Measurements from ENCODE around the gene ZNF584. TPM values are rescaled to one million over a fixed set of nuclear protein-coding genes. Genes with fewer than 3 reads are reported as not detected.
A peak's percentile ranks its signal among the peaks of the same experiment; 100 is the strongest.
"Not testable (repeated sequence)": the region's sequence is repeated elsewhere in the genome, so short reads cannot be mapped to it uniquely, and the experiment has no call there.

The ZNF584 gene
- polyA plus RNA-seq (ENCODE audit: insufficient read length in 10 of 10) = 1 to 10 TPM; 4.5 to 7.6 (median 5.7) TPM
- long read RNA-seq, donor 1, partial matches to known transcripts = 0 of 4 reads
- long read RNA-seq, donor 1, other reads (novel, unspliced or antisense) = 0 of 4 reads
- long read RNA-seq, donor 2, transcript ZNF584-208 (1 exons, 2,709 nt) = major isoform, 5 of 5 reads
- long read RNA-seq, donor 2, partial matches to known transcripts = 0 of 5 reads
- long read RNA-seq, donor 2, other reads (novel, unspliced or antisense) = 0 of 5 reads
- long read RNA-seq, donor 3, partial matches to known transcripts = 0 of 1 reads
- long read RNA-seq, donor 3, other reads (novel, unspliced or antisense) = 0 of 1 reads
- long read RNA-seq, donor 4, partial matches to known transcripts = 0 of 4 reads
- long read RNA-seq, donor 4, other reads (novel, unspliced or antisense) = 0 of 4 reads
- long read RNA-seq, donor 5, partial matches to known transcripts = 0 of 4 reads
- long read RNA-seq, donor 5, other reads (novel, unspliced or antisense) = 0 of 4 reads
- long read RNA-seq, donor 6, partial matches to known transcripts = 0 of 3 reads
- long read RNA-seq, donor 6, other reads (novel, unspliced or antisense) = 0 of 3 reads
- long read RNA-seq, donor 7, transcript ZNF584-208 (1 exons, 2,709 nt) = major isoform, 6 of 6 reads
- long read RNA-seq, donor 7, partial matches to known transcripts = 0 of 6 reads
- long read RNA-seq, donor 7, other reads (novel, unspliced or antisense) = 0 of 6 reads
- long read RNA-seq, donor 8, partial matches to known transcripts = 9 of 10 reads
- long read RNA-seq, donor 8, other reads (novel, unspliced or antisense) = 0 of 10 reads
- long read RNA-seq, donor 9 = 0 reads

- DNase-seq = peak; percentile 95 to 98 (median 95)
Measured at GRCh38 chr19:58408152-58409009, at the start of gene ZNF584. Gene ZNF584 (plus strand): TSS chr19:58408649. CDS start chr19:58409148, 499 bp downstream.

GRCh38 chr19:58361900-58362271, 46.6 kb upstream of the ZNF584 start:
- DNase-seq = no peak

- peak; percentile 95 to 99 (median 97) for DNase-seq
Measured at GRCh38 chr19:58362272-58362994, 46.0 kb upstream of the ZNF584 start, which contains the start of gene ZNF497. Gene ZNF497 (minus strand): TSS chr19:58362751. CDS start chr19:58357635, 5,116 bp downstream.

- no peak for DNase-seq
Measured at GRCh38 chr19:58364146-58364545, 44.3 kb upstream of the ZNF584 start.

GRCh38 chr19:58366585-58367430, 41.6 kb upstream of the ZNF584 start:
- DNase-seq = no peak

- DNase-seq = no peak
Measured at GRCh38 chr19:58367698-58368454, 40.6 kb upstream of the ZNF584 start.

GRCh38 chr19:58368561-58369360, 39.7 kb upstream of the ZNF584 start:
- DNase-seq = no peak

GRCh38 chr19:58372311-58373133, 35.9 kb upstream of the ZNF584 start:
- no peak for DNase-seq

GRCh38 chr19:58374200-58374599, 34.2 kb upstream of the ZNF584 start:
- no peak for DNase-seq

GRCh38 chr19:58376724-58377123, 31.7 kb upstream of the ZNF584 start:
- not testable (repeated sequence) for DNase-seq

- no peak for DNase-seq
Measured at GRCh38 chr19:58379246-58379645, 29.2 kb upstream of the ZNF584 start.

- DNase-seq = no peak
Measured at GRCh38 chr19:58380037-58380661, 28.3 kb upstream of the ZNF584 start.

GRCh38 chr19:58380662-58381459, 27.6 kb upstream of the ZNF584 start, which contains the start of gene ZNF837:
Gene ZNF837 (minus strand): TSS chr19:58381030. CDS start chr19:58369332, 11,698 bp downstream.
- DNase-seq = peak; percentile 100

- DNase-seq = no peak
Measured at GRCh38 chr19:58381460-58382212, 26.8 kb upstream of the ZNF584 start.

- no peak for DNase-seq
Measured at GRCh38 chr19:58382997-58383603, 25.3 kb upstream of the ZNF584 start.
